Neural cell (in vitro differentiated cells): ENCODE results near the gene ADSL. TPM values are rescaled to one million over a fixed set of nuclear protein-coding genes. Genes with fewer than 3 reads are reported as not detected.

Experiments used
- H2AFZ ChIP-seq: fragments of 200-600, 300-800 bp; sonication (generic), shearing (Covaris generic); 2 replicates; pipeline ENCODE4 v1.6.0; 2014; ENCODE audit warnings: low read depth, mild to moderate bottlenecking, antibody characterized with exemption, low read length, moderate library complexity
- H3F3A ChIP-seq: fragments of 200-600 bp; shearing (Covaris generic); 2 replicates; pipeline ENCODE4 v1.6.1; 2016; ENCODE audit warnings: mild to moderate bottlenecking, moderate library complexity, mixed read lengths, antibody characterized with exemption, low read length; ENCODE audit not compliant: insufficient read depth, poor library complexity, severe bottlenecking
- H3K27ac ChIP-seq: fragments of 200-600, 300-800 bp; sonication (generic), shearing (Covaris generic); 2 replicates; pipeline ENCODE4 v1.5.1; 2014; ENCODE audit warnings: mild to moderate bottlenecking, low read length, moderate library complexity
- H3K27me3 ChIP-seq: fragments of 300-800, 200-600 bp; sonication (generic), shearing (Covaris generic); 2 replicates; pipeline ENCODE4 v1.6.0; 2014; ENCODE audit warnings: mild to moderate bottlenecking, low read depth, low read length, moderate library complexity; ENCODE audit not compliant: insufficient read depth
- H3K36me3 ChIP-seq: fragments of 300-800, 200-600 bp; sonication (generic), shearing (Covaris generic); 2 replicates; pipeline ENCODE4 v1.5.1; 2014; ENCODE audit warnings: mild to moderate bottlenecking, antibody characterized with exemption, low read length, moderate library complexity; ENCODE audit not compliant: insufficient read depth
- H3K4me2 ChIP-seq: fragments of 300-800, 200-600 bp; sonication (generic), shearing (Covaris generic); 2 replicates; pipeline ENCODE4 v1.6.0; 2014; ENCODE audit warnings: mild to moderate bottlenecking, low read length
- H3K4me3 ChIP-seq: fragments of 300-800, 200-600 bp; sonication (generic), shearing (Covaris generic); 2 replicates; pipeline ENCODE4 v1.5.1; 2014; ENCODE audit warnings: mild to moderate bottlenecking, low read length, moderate library complexity
- H3K79me2 ChIP-seq: fragments of 200-600 bp; shearing (Covaris generic); replicated peaks from 2 replicates; pipeline ENCODE4 v1.6.0; 2014; ENCODE audit warnings: mild to moderate bottlenecking, low read length, moderate library complexity; ENCODE audit not compliant: insufficient read depth
- H3K9ac ChIP-seq: fragments of 300-800, 200-600 bp; sonication (generic), shearing (Covaris generic); 2 replicates; pipeline ENCODE4 v1.6.1; 2016; ENCODE audit warnings: mild to moderate bottlenecking, low read length, mixed read lengths
- H3K9me2 ChIP-seq: fragments of 200-600 bp; shearing (Covaris generic); 2 replicates; pipeline ENCODE4 v1.6.1; 2016; ENCODE audit warnings: mild to moderate bottlenecking, low read length, mixed read lengths; ENCODE audit not compliant: insufficient read depth
- H3K9me3 ChIP-seq: fragments of 200-600, 300-800 bp; sonication (generic), shearing (Covaris generic); 2 replicates; pipeline ENCODE4 v1.6.1; 2016; ENCODE audit warnings: mild to moderate bottlenecking, mixed run types, low read length, moderate library complexity, mixed read lengths
- H4K20me1 ChIP-seq: fragments of 200-600 bp; shearing (Covaris generic); 2 replicates; pipeline ENCODE4 v1.6.1; 2016; ENCODE audit warnings: mild to moderate bottlenecking, mixed run types; ENCODE audit not compliant: insufficient read depth
- EP300 ChIP-seq: fragments of 450-650 bp; conservative IDR thresholded peaks from 2 replicates; pipeline ENCODE4 v1.6.1; 2014; ENCODE audit warnings: antibody characterized with exemption, mild to moderate bottlenecking, moderate library complexity; ENCODE audit not compliant: poor library complexity, severe bottlenecking
- EZH2 ChIP-seq: fragments of 200-600, 300-800 bp; shearing (Covaris generic), sonication (generic); IDR thresholded peaks from 2 replicates; pipeline ENCODE4 v1.6.1; 2014; ENCODE audit warnings: antibody characterized with exemption, low read length, borderline replicate concordance, mild to moderate bottlenecking; ENCODE audit not compliant: insufficient read depth, poor library complexity, severe bottlenecking
- MXI1 ChIP-seq: fragments of 450-650 bp; conservative IDR thresholded peaks from 2 replicates; pipeline ENCODE4 v1.6.1; 2014; ENCODE audit warnings: antibody characterized with exemption, mild to moderate bottlenecking; ENCODE audit not compliant: poor library complexity, severe bottlenecking
- POLR2AphosphoS5 ChIP-seq: IDR thresholded peaks from 2 replicates; pipeline ENCODE4 v1.6.1; 2012
- RAD21 ChIP-seq: fragments of 450-650 bp; conservative IDR thresholded peaks from 2 replicates; pipeline ENCODE4 v1.6.1; 2014; ENCODE audit warnings: antibody characterized with exemption, mild to moderate bottlenecking, moderate library complexity
- SMC3 ChIP-seq: fragments of 450-650 bp; conservative IDR thresholded peaks from 2 replicates; pipeline ENCODE4 v1.6.1; 2014; ENCODE audit warnings: antibody characterized with exemption, mild to moderate bottlenecking, moderate library complexity; ENCODE audit not compliant: poor library complexity
- TAF1 ChIP-seq: IDR thresholded peaks from 2 replicates; pipeline ENCODE4 v1.6.1; 2012; ENCODE audit warnings: low read depth
- polyA plus RNA-seq: library from polyadenylated mRNA; depleted of rRNA; stranded (reverse); fragments of >200 nt; gene quantifications from 2 replicates; pipeline ENCODE4 v1.2.3, GENCODE V29; 2014
- TF ChIP-seq, protein P1 (sequence below): fragments of 450-650 bp; IDR thresholded peaks from 2 replicates; pipeline ENCODE4 v1.5.1; 2014; ENCODE audit warnings: antibody characterized with exemption, mild to moderate bottlenecking, moderate library complexity; ENCODE audit not compliant: poor library complexity, severe bottlenecking
- TF ChIP-seq, protein P2 (sequence below): IDR thresholded peaks from 2 replicates; pipeline ENCODE4 v1.6.1; 2012; ENCODE audit warnings: borderline replicate concordance

Gene ADSL
- polyA plus RNA-seq, 1 donor from 2014 or later = 112 TPM

DNA sequence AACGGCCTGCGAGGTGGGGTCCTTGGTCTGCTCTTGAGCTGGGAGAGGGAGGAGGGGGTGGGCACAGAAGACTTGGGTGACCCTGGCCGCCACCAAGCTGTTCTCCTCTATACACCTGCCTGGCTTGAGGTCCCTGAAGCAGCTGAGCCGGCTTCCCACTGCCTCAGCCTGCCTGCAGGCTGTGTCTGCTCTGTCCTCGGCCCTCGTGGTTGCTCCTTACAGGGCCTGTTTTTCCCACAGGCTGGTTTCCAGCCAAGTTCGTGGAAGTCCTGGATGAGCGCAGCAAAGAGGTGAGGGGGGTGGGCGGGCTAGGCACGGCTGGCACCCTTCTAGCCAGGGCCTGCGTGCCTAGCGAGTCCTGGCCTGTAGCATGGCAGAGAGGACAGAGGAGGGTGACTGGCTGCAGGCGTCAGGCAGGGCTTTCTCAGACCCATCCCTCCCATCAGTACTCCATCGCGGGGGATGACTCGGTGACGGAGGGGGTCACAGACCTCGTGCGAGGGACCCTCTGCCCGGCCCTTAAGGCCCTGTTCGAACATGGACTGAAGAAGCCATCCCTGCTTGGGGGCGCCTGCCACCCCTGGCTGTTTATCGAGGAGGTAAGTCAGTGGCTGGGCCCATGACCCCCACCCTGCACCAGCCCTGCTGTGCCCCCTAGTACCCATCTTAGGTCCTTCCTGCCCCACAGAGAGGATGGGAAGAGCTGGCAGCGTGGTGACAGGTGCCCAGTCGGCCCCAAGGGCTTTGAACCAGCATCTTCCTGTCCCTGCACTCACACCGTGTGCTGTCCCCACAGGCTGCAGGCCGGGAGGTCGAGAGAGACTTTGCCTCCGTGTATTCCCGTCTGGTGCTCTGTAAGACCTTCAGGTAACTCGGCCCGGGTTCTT, 61.8 kb downstream of the ADSL start:
- Histone ChIP-seq H3K4me2 (no peak overlapping the region), H3F3A (no peaks in the 10 kb centered on the region), H3K9ac (no peak overlapping the region), H3K36me3 (no peaks in the 10 kb centered on the region), H2AFZ (no peak overlapping the region), H4K20me1 (no peaks in the 10 kb centered on the region), H3K79me2 (no peaks in the 10 kb centered on the region), H3K27ac (no peak overlapping the region), H3K9me3 (no peaks in the 10 kb centered on the region), H3K4me3 (no peak overlapping the region), H3K27me3 (no peaks in the 10 kb centered on the region), H3K9me2 (no peaks in the 10 kb centered on the region)
- TF ChIP-seq MXI1 = no peak
- TF ChIP-seq, protein P1, sequence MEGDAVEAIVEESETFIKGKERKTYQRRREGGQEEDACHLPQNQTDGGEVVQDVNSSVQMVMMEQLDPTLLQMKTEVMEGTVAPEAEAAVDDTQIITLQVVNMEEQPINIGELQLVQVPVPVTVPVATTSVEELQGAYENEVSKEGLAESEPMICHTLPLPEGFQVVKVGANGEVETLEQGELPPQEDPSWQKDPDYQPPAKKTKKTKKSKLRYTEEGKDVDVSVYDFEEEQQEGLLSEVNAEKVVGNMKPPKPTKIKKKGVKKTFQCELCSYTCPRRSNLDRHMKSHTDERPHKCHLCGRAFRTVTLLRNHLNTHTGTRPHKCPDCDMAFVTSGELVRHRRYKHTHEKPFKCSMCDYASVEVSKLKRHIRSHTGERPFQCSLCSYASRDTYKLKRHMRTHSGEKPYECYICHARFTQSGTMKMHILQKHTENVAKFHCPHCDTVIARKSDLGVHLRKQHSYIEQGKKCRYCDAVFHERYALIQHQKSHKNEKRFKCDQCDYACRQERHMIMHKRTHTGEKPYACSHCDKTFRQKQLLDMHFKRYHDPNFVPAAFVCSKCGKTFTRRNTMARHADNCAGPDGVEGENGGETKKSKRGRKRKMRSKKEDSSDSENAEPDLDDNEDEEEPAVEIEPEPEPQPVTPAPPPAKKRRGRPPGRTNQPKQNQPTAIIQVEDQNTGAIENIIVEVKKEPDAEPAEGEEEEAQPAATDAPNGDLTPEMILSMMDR = no peak
- TF ChIP-seq, protein P2, sequence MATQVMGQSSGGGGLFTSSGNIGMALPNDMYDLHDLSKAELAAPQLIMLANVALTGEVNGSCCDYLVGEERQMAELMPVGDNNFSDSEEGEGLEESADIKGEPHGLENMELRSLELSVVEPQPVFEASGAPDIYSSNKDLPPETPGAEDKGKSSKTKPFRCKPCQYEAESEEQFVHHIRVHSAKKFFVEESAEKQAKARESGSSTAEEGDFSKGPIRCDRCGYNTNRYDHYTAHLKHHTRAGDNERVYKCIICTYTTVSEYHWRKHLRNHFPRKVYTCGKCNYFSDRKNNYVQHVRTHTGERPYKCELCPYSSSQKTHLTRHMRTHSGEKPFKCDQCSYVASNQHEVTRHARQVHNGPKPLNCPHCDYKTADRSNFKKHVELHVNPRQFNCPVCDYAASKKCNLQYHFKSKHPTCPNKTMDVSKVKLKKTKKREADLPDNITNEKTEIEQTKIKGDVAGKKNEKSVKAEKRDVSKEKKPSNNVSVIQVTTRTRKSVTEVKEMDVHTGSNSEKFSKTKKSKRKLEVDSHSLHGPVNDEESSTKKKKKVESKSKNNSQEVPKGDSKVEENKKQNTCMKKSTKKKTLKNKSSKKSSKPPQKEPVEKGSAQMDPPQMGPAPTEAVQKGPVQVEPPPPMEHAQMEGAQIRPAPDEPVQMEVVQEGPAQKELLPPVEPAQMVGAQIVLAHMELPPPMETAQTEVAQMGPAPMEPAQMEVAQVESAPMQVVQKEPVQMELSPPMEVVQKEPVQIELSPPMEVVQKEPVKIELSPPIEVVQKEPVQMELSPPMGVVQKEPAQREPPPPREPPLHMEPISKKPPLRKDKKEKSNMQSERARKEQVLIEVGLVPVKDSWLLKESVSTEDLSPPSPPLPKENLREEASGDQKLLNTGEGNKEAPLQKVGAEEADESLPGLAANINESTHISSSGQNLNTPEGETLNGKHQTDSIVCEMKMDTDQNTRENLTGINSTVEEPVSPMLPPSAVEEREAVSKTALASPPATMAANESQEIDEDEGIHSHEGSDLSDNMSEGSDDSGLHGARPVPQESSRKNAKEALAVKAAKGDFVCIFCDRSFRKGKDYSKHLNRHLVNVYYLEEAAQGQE = no peak
- TF ChIP-seq SMC3 = no peak
- no peak for TF ChIP-seq RAD21
- no peak for TF ChIP-seq TAF1
- TF ChIP-seq EP300 = no peak
- no peak for TF ChIP-seq POLR2AphosphoS5
- TF ChIP-seq EZH2 = no peak

DNA sequence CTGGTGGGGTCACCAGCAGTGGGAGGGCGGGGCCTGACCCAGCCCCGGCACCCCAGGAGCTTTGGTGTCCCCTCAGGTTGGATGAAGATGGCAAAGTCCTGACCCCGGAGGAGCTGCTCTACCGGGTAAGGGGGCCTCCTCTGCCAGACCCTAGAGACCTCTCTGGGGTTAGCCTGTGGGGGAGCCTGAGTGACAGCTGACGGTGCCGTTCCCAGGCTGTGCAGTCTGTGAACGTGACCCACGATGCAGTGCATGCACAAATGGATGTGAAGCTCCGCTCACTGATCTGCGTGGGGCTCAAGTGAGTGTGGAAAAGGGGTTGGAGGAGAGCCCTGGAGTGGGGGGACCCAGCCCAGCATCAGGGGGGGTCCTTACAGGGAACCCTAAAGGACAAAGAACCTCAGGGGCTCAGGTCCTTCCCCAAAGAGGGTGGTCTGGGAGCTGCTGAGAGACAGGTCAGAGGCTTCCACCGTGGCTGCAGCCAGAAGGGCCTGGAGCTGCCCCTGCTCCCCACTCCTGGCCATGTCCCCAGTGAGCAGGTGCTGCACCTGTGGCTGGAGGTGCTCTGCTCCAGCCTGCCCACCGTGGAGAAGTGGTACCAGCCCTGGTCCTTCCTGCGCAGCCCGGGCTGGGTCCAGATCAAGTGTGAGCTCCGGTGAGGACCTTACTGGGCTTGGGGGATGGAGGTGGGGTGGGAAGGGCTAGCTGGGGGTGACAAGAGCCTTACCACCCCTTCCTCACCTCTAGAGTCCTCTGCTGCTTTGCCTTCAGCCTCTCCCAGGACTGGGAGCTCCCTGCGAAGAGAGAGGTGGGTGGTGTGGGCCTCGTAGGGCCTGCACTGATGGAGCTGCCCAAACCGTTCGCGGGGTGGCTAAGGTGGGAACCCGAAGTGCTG, 62.7 kb downstream of the ADSL start:
- Histone ChIP-seq H3K27ac (no peak overlapping the region), H3K9me2 (no peaks in the 10 kb centered on the region), H4K20me1 (no peaks in the 10 kb centered on the region), H3K36me3 (no peaks in the 10 kb centered on the region), H3K4me3 (no peak overlapping the region), H3K79me2 (no peaks in the 10 kb centered on the region), H3K9me3 (no peaks in the 10 kb centered on the region), H3K4me2 (no peak overlapping the region), H3K27me3 (no peaks in the 10 kb centered on the region), H3F3A (no peaks in the 10 kb centered on the region), H3K9ac (no peak overlapping the region), H2AFZ (no peak overlapping the region)
- TF ChIP-seq EP300 (no peak), POLR2AphosphoS5 (peak; percentile 7), EZH2 (no peak)
